HG02798 (cell line): ENCODE data around the gene CDH4.

Experiments
- ATAC-seq: cut with Tn5 transposase; IDR thresholded peaks from one replicate; pipeline ENCODE4 v1.9.1; 2021; ENCODE audit warnings: mild to moderate bottlenecking; ENCODE audit not compliant: unreplicated experiment, poor library complexity

The CDH4 gene

GRCh38 chr20:61775423-61775822 lies 523.4 kb downstream of the CDH4 start:
- ATAC-seq, result no peak

GRCh38 chr20:61776491-61777075 lies 524.5 kb downstream of the CDH4 start:
- ATAC-seq, result no peak

GRCh38 chr20:61777773-61778494 lies 525.9 kb downstream of the CDH4 start:
- ATAC-seq, result no peak

GRCh38 chr20:61778495-61778863 lies 526.4 kb downstream of the CDH4 start:
- ATAC-seq, result no peak

GRCh38 chr20:61779176-61779965 lies 527.3 kb downstream of the CDH4 start:
- no peak for ATAC-seq

GRCh38 chr20:61780066-61780465 lies 528.0 kb downstream of the CDH4 start:
- ATAC-seq, result no peak

- ATAC-seq, result no peak
Observed at GRCh38 chr20:61784801-61785566, 532.9 kb downstream of the CDH4 start.

GRCh38 chr20:61785567-61785816 lies 533.4 kb downstream of the CDH4 start:
- no peak for ATAC-seq

GRCh38 chr20:61786230-61786629 lies 534.2 kb downstream of the CDH4 start:
- no peak for ATAC-seq

- ATAC-seq, result no peak
Observed at GRCh38 chr20:61788343-61788742, 536.3 kb downstream of the CDH4 start.

GRCh38 chr20:61789329-61789728 lies 537.3 kb downstream of the CDH4 start:
- ATAC-seq, result no peak

GRCh38 chr20:61790116-61790827 lies 538.2 kb downstream of the CDH4 start:
- no peak for ATAC-seq

- ATAC-seq, result no peak
Observed at GRCh38 chr20:61791995-61792394, 539.9 kb downstream of the CDH4 start.

- no peak for ATAC-seq
Observed at GRCh38 chr20:61795669-61796630, 543.9 kb downstream of the CDH4 start.

- no peak for ATAC-seq
Observed at GRCh38 chr20:61796738-61797137, 544.7 kb downstream of the CDH4 start.

GRCh38 chr20:61797200-61797599 lies 545.1 kb downstream of the CDH4 start:
- no peak for ATAC-seq

GRCh38 chr20:61797971-61798411 lies 545.9 kb downstream of the CDH4 start:
- ATAC-seq, result no peak

GRCh38 chr20:61798632-61799031 lies 546.6 kb downstream of the CDH4 start:
- ATAC-seq, result no peak

- ATAC-seq, result no peak
Observed at GRCh38 chr20:61799394-61799923, 547.4 kb downstream of the CDH4 start.
